ENCODE measurements around the gene PIPOX.

GRCh38 chr17:29037739-29038084 is 5.2 kb upstream of the PIPOX start:
- TF ChIP-seq, protein P1, sequence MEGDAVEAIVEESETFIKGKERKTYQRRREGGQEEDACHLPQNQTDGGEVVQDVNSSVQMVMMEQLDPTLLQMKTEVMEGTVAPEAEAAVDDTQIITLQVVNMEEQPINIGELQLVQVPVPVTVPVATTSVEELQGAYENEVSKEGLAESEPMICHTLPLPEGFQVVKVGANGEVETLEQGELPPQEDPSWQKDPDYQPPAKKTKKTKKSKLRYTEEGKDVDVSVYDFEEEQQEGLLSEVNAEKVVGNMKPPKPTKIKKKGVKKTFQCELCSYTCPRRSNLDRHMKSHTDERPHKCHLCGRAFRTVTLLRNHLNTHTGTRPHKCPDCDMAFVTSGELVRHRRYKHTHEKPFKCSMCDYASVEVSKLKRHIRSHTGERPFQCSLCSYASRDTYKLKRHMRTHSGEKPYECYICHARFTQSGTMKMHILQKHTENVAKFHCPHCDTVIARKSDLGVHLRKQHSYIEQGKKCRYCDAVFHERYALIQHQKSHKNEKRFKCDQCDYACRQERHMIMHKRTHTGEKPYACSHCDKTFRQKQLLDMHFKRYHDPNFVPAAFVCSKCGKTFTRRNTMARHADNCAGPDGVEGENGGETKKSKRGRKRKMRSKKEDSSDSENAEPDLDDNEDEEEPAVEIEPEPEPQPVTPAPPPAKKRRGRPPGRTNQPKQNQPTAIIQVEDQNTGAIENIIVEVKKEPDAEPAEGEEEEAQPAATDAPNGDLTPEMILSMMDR (IDR thresholded peaks at IDR 0.05): no peak
- TF ChIP-seq POLR2A (IDR thresholded peaks at IDR 0.05) (no peak), POLR2AphosphoS5 (IDR thresholded peaks at IDR 0.05) (no peak)
